ENCODE measurements around the gene SYCE3. TPM values are rescaled to one million over a fixed set of nuclear protein-coding genes. Genes with fewer than 3 reads are reported as not detected.

The SYCE3 gene
- total RNA-seq, 2 experiments from 2014 or later: not detected

DNA sequence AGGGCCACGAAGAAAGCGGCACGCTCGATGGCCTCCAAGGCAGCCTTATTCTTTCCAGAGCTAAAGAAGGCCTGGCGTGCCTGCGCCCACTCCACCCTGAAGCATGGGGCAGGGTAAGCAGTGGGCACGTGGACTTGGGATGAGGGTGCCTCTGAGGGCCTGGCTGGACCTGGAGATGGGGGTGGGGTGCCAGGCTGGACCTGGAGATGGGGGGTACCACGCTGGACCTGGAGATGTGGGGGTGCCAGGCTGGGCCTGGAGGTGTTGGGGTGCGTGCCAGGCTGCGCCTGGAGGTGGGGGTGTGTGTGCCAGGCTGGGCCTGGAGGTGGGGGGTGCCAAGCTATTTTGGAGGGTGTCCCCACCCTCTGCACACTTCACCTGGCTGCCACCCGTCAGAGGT lies 10.2 kb upstream of the SYCE3 start:
- CTCF ChIA-PET (ENCODE audit: unreplicated experiment): no interaction called here
- H3K27ac ChIP-seq (ENCODE audit: low read depth, low read length, poor library complexity, severe bottlenecking): no peak overlapping the region

GRCh38 chr22:50571264-50572175 lies 8.8 kb upstream of the SYCE3 start:
- CTCF ChIA-PET (ENCODE audit: unreplicated experiment): no interaction called here
- Histone ChIP-seq H2AFZ (ENCODE audit: low read length) (no peak overlapping the region), H3K4me3 (ENCODE audit: low read depth, low read length, poor library complexity, severe bottlenecking) (no peak overlapping the region), H3K9me3 (ENCODE audit: low read length) (no peaks in the 10 kb centered on the region), H3K79me2 (ENCODE audit: insufficient read depth, low read depth, low read length) (no peaks in the 10 kb centered on the region), H3K9me2 (ENCODE audit: insufficient read depth, low read length) (no peaks in the 10 kb centered on the region), H3K4me2 (ENCODE audit: low read length) (no peak overlapping the region; the same call in 1 of the 2 replicates), H4K20me1 (ENCODE audit: insufficient read depth, low read length) (no peaks in the 10 kb centered on the region), H3K27ac (ENCODE audit: low read depth, low read length, poor library complexity, severe bottlenecking) (no peak overlapping the region), H3K36me3 (ENCODE audit: insufficient read depth, low read length) (peaks cover 87% of the 10 kb centered on the region), H3K4me1 (ENCODE audit: insufficient read depth, low read length, poor library complexity, severe bottlenecking) (peaks cover 26% of the 10 kb centered on the region)
- intact Hi-C loops (cut with micrococcal nuclease; ENCODE audit: unreplicated experiment): no loop called here
- TF ChIP-seq CTCF (conservative IDR thresholded peaks at IDR 0.05; ENCODE audit: low read length): no peak
- TF ChIP-seq EZH2phosphoT487 (IDR thresholded peaks at IDR 0.05; ENCODE audit: borderline replicate concordance, low read depth, low read length): no peak
- POLR2A ChIA-PET: no interaction called here
- DNase-seq (ENCODE audit: low spot score): no peak
- no TSS peak for BruUV-seq (replicated peaks)

More for the DNA sequence above, 10.2 kb upstream of the SYCE3 start:
- H3K9me2 ChIP-seq (ENCODE audit: insufficient read depth, low read length): no peaks in the 10 kb centered on the region
- no peak overlapping the region for H2AFZ ChIP-seq (ENCODE audit: low read length)
- no peak for TF ChIP-seq EZH2phosphoT487 (IDR thresholded peaks at IDR 0.05; ENCODE audit: borderline replicate concordance, low read depth, low read length)
- no peak for TF ChIP-seq CTCF (conservative IDR thresholded peaks at IDR 0.05; ENCODE audit: low read length)
- no peak overlapping the region for H3K4me3 ChIP-seq (ENCODE audit: low read depth, low read length, poor library complexity, severe bottlenecking)
- H3K79me2 ChIP-seq (ENCODE audit: insufficient read depth, low read depth, low read length): no peaks in the 10 kb centered on the region
- intact Hi-C loops (cut with micrococcal nuclease; ENCODE audit: unreplicated experiment): no loop called here
- DNase-seq (ENCODE audit: low spot score): no peak
- H3K4me1 ChIP-seq (ENCODE audit: insufficient read depth, low read length, poor library complexity, severe bottlenecking): peaks cover 26% of the 10 kb centered on the region
- H3K36me3 ChIP-seq (ENCODE audit: insufficient read depth, low read length): peaks cover 91% of the 10 kb centered on the region
- no TSS peak for BruUV-seq (replicated peaks)
- no peak overlapping the region for H3K4me2 ChIP-seq (ENCODE audit: low read length)
- POLR2A ChIA-PET: interaction anchor here (0.9 kb wide), 1 partner anchor 33 kb away, joined by 3 read pairs; no protein-coding TSS in a partner anchor
- H3K9me3 ChIP-seq (ENCODE audit: low read length): no peaks in the 10 kb centered on the region
- no peaks in the 10 kb centered on the region for H4K20me1 ChIP-seq (ENCODE audit: insufficient read depth, low read length)

DNA sequence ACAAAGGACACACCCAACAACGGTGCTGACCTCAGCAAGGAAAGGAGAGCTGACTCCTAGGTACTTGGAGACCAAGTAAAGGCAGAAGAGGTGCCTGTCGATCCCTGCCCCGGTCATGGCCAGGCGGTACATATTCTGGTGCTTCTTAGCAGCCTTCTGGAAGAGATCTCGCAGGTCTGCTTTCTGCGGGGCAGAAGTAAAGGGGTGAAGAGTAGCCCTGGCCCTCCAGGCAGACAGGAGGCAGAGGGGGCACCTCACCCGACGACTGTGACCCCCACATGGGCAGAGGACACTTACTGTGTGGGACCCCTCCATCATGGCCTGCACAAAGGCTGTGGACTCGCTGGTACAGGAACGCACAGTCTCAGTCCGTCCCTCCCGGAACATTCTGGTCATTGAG lies 8.1 kb upstream of the SYCE3 start:
- Histone ChIP-seq H3K9me2 (ENCODE audit: insufficient read depth, low read length) (no peaks in the 10 kb centered on the region), H3K36me3 (ENCODE audit: insufficient read depth, low read length) (peaks cover 81% of the 10 kb centered on the region), H3K9me3 (ENCODE audit: low read length) (no peaks in the 10 kb centered on the region), H3K79me2 (ENCODE audit: insufficient read depth, low read depth, low read length) (no peaks in the 10 kb centered on the region), H3K4me2 (ENCODE audit: low read length) (peak overlapping the region; percentile 47), H3K4me3 (ENCODE audit: low read depth, low read length, poor library complexity, severe bottlenecking) (no peak overlapping the region), H2AFZ (ENCODE audit: low read length) (no peak overlapping the region), H3K27ac (ENCODE audit: low read depth, low read length, poor library complexity, severe bottlenecking) (no peak overlapping the region), H3K4me1 (ENCODE audit: insufficient read depth, low read length, poor library complexity, severe bottlenecking) (peaks cover 26% of the 10 kb centered on the region), H4K20me1 (ENCODE audit: insufficient read depth, low read length) (no peaks in the 10 kb centered on the region)
- ChIA-PET CTCF (ENCODE audit: unreplicated experiment) (no interaction called here), POLR2A (no interaction called here)
- no TSS peak for BruUV-seq (replicated peaks)
- no peak for DNase-seq (ENCODE audit: low spot score)
- intact Hi-C loops (cut with micrococcal nuclease; ENCODE audit: unreplicated experiment): no loop called here
- TF ChIP-seq EZH2phosphoT487 (IDR thresholded peaks at IDR 0.05; ENCODE audit: borderline replicate concordance, low read depth, low read length) (no peak), CTCF (conservative IDR thresholded peaks at IDR 0.05; ENCODE audit: low read length) (no peak)

All from OCI-LY7 (cell line).